HG02885 (cell line): ENCODE data around the gene NSRP1.
"Not testable (repeated sequence)": the region's sequence is repeated elsewhere in the genome, so short reads cannot be mapped to it uniquely, and the experiment has no call there.

Experiments used
- ATAC-seq: cut with Tn5 transposase; IDR thresholded peaks from one replicate; pipeline ENCODE4 v1.9.1; 2021; ENCODE audit warnings: mild to moderate bottlenecking; ENCODE audit not compliant: unreplicated experiment, poor library complexity

Gene NSRP1

GRCh38 chr17:30218799-30219198 lies 102.2 kb downstream of the NSRP1 start:
- ATAC-seq = no peak

DNA sequence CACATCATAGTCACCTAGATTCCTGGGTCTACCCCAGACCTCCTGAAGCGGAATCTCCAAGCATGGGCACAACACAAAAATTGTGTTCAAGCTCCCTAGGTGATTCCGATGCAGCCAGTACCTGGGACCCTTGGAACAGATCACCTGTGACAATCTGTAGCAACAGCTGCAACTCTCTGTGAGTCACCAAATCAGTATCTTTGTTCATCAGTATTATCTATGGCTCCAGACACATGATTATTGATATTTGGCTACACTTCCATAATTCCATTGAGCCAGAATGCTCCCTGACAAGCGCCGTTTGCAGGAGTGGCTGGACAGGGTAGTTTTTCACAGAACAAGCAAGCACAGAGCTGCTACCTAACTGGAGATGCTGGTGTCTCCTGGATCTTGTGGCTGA lies 102.7 kb downstream of the NSRP1 start:
- ATAC-seq = no peak

DNA sequence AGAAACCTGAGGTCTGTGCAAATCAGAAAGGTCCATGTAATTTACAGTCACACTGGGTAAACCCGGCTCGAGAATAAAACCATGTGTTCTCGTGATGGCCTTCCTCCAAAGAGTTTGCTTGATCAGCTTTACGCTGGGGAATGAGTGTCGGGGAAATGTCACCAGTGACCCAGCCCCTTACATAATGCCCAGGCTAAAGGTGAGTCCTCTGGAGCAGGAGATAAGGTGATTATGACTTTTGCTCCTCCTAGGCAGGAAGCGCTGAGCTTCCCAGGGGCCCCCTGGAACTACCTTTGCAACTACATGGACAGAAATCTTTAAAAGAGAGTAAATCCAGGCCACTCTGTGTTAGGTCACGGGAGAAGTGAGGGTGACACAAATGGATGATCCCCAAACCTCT lies 103.2 kb downstream of the NSRP1 start:
- ATAC-seq = no peak

- ATAC-seq = no peak
Measured at GRCh38 chr17:30220414-30220813, 103.8 kb downstream of the NSRP1 start.

DNA sequence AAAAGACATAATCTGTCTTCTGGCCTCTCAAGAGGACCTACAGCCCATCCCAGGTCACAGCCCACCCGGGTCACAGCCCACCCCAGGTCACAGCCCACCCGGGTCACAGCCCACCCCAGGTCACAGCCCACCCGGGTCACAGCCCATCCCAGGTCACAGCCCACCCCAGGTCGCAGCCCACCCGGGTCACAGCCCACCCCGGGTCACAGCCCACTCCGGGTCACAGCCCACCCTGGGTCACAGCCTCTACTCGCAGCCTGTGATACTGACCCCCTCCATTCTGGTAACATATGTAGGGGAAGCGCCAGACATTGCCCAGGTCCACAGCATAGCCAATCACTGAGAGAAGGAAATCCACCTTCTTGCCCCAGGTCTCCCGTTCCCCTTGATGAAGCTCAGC lies 104.7 kb downstream of the NSRP1 start:
- no peak for ATAC-seq

GRCh38 chr17:30222251-30222650 lies 105.6 kb downstream of the NSRP1 start:
- no peak for ATAC-seq

DNA sequence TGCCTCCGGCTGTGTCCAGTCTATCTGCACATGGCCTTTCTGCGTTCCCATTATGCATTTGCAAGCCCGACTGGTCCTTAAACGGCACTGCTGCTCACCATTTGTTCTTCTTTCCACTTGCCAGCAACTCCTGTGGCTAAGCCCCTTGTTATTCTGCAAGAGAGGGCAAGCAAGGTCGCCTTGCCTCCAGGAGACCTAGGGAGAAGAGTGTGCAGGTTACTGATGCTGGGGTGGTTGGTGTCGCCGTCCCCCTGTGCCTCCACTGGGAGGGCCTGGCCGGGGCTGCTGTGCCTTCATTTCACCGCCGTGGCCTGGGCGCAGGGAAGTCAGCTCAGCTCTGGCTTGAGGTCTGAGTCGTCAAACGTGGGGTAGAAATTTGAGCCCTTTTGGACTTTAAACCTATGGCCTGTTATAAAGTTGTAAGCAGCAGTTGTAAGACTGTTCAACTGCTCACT lies 106.1 kb downstream of the NSRP1 start:
- ATAC-seq = no peak

- ATAC-seq = no peak
Measured at GRCh38 chr17:30224419-30224960, 107.9 kb downstream of the NSRP1 start.

GRCh38 chr17:30225112-30225511 lies 108.5 kb downstream of the NSRP1 start:
- no peak for ATAC-seq

DNA sequence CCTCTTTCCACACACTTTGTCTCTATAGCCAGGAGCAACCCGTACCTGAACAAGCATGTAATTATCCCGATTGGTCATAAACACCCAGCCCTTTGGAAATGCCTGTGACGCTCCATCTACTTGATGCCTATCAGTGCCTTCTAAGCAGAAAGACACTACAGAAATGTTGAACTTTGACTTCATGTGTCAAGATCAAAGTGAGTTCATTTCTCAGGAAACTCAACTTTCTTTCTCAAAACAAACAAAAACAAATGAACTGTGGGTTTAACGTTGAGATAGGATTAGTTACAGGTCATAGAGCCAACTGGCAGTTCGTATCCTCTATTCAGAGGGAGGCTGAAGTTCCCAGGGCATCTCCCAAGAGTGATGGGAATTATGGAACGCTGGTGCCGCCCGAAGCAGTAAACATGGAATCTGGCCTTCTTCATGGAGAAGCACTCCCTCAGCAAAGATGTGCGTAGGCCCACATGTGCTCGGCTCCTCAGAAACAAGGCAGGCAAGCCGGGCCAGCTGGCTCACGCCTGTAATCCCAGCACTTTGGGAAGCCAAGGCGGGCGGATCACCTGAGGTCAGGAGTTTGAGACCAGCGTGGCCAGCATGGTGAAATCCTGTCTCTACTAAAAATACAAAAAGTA lies 109.4 kb downstream of the NSRP1 start:
- no peak for ATAC-seq

GRCh38 chr17:30226878-30227277 lies 110.3 kb downstream of the NSRP1 start:
- no peak for ATAC-seq

- no peak for ATAC-seq
Measured at GRCh38 chr17:30228011-30228410, 111.4 kb downstream of the NSRP1 start.

DNA sequence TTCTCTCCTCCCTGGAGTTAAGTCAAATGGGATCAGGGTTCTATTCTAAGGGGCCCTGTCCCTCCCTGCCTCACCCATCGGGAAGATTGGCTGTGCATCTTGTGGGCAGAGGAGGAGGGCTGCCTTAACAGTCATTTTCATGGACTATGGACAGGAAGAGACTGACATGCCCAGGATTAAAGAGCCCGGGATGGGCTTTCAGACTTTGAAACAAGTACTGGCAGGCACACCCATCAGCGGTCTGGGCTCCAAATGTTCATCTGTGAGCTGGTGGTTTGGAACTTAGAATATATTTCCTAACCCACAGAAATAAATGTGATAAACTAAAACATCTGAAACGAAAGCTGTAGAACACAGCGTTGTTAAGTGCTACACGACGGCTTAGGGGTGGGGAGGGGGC lies 112.4 kb downstream of the NSRP1 start:
- no peak for ATAC-seq

DNA sequence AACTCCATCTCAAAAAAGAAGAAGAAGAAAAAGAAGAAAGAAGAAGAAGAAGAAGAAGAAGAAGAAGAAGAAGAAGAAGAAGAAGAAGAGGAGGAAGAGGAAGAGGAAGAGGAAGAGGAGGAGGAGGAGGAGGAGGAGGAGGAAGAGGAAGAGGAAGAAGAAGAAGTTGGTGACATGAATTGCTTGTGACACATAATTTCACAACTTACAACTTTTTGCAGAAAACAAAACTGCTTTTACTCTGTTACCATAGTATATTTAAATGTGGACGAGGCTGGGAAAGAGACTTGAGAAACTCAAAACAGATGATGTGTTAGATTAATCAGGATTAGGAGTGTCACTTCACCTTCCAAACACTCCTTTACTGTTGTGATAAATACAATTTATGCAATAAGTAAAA lies 113.4 kb downstream of the NSRP1 start:
- ATAC-seq = not testable (repeated sequence)

DNA sequence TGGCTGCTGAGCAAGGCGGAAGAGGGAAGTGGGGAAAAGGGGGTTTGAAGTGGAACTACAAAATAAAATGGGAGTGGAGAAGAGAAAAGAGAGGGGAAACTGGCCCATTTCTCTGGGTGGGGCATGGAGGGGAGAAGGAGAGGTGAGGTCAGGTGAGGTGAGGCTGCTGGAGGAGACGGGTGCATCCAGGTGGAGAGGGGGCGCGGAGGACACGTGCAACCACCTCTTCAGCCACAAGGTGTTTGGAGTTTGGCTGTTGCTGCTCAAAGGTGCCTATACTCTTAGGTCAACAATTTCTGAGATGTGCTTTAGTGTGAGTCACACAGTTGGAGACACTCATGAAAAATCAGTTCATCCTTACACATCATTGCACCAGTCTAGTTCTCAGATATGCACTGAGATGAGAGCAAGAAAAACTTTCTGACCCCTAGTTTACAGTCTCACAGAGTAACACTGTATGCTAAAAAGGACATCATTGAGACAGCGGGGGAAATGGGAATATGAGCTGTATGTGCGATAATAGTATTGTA lies 114.0 kb downstream of the NSRP1 start:
- no peak for ATAC-seq

DNA sequence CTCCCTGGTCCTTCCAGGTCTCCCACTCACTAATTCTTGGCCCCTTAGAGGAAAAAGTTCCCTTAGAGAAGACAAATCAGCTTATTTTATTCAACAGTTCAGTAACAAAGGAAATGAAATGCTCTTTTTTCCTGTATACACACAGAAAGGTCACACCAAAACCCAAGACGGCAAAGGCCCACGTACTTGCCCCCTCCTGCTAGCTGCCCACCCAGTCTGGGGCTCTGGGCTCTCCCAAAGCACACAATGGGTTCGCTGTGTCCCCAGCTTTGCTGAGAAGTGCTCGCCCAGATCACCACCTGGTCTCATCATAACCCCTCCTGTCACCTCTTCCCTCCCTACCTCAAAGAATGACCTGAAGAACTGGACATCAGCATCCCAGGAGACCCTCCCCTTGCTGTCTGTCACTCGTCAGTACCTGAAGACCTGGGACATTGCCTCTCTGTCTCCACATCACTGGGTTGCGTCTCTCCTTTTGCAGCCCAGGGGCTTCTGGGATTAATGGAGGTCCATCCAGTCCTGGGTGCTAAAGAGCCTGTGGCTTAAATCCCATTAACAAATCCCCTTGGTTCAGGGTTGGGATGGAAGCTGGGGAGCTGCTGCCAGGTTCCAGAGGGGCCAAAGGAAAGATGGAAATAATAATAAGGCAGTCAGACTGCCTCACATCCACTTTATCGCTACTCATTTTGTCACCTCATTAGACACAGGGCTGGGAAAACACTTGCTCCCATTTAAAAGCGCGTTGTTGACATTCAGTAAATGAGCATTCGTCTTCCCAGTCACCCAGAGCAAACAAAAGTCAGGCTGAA lies 115.6 kb downstream of the NSRP1 start:
- ATAC-seq = no peak

DNA sequence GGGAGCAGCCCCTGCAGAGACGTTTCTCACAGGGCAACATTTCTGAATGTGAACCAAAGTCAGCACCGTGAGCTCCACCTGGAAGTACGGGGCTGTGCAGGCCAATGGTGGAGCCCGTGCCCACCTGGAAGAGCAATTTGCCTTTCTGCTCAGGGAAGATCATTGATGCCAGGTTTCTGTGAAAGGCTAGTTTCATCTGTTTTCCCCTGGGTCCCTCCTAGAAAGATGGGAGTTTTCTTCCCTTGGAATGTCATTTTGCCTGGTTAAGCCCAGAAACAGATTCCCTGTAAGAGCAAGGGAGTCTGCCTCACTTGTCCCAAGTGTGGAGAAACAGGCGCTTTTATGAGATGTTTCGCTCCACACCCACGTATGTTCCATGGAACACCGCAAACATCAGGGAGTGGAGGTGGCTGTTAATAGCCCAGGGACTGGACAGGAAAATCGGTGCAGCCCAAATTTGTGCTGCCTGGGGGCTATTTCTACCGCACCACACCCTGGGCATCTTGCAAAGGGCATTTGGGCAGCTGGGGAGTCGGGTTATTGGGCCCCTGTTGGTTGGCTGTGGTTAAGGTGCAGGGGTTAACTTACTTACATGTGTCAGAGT lies 116.3 kb downstream of the NSRP1 start:
- no peak for ATAC-seq

GRCh38 chr17:30234296-30234695 lies 117.7 kb downstream of the NSRP1 start:
- ATAC-seq = no peak

GRCh38 chr17:30234964-30235363 lies 118.3 kb downstream of the NSRP1 start:
- ATAC-seq = no peak

GRCh38 chr17:30235386-30236296 lies 119.0 kb downstream of the NSRP1 start, which contains the start of gene SLC6A4:
TSS of gene SLC6A4 (minus strand) at chr17:30235697. CDS start at chr17:30221958, 13,739 bp downstream.
- ATAC-seq = no peak
